GM12878 (cell line): ENCODE results near the gene LSM3. TPM values are rescaled to one million over a fixed set of nuclear protein-coding genes. Genes with fewer than 3 reads are reported as not detected.

ENCODE experiments used
- ATAC-seq: fragments of 200-7000 bp; cut with Tn5 transposase; 3 replicates; pipeline ENCODE4 v1.9.1; 2020; ENCODE audit warnings: mild to moderate bottlenecking, moderate library complexity
- BruUV-seq: library from RNA; stranded (reverse); fragments of 400-500 nt; replicated peaks from 2 replicates; lab custom pipeline; 2021; lab: Mats Ljungman, UMichigan
- CTCF ChIA-PET: fragments of 300-600 bp; sonication (Branson Sonifier 250); formaldehyde crosslinking; extraction: SDS; loops from one replicate; lab custom pipeline; 2021; ENCODE audit warnings: inconsistent platforms; lab: Yijun Ruan, JAX
- POLR2A ChIA-PET: fragments of 350-600 bp; formaldehyde crosslinking; extraction: SDS; loops from one replicate; lab custom pipeline; 2021; ENCODE audit warnings: inconsistent platforms; lab: Charles Lee
- RAD21 ChIA-PET: fragments of 300-600 bp; sonication (Branson Sonifier 250); formaldehyde crosslinking; loops from one replicate; lab custom pipeline; 2023; ENCODE audit warnings: antibody characterized with exemption; ENCODE audit not compliant: unreplicated experiment; lab: Charles Lee
- SMC1A ChIA-PET: fragments of 300-600 bp; sonication (Branson Sonifier 250); formaldehyde crosslinking; loops from one replicate; lab custom pipeline; 2023; ENCODE audit not compliant: unreplicated experiment, uncharacterized antibody; lab: Charles Lee
- DNase-seq: peaks from one replicate; pipeline ENCODE4 v3.0.0-alpha.2; 2011; ENCODE audit warnings: low read depth, low spot score
- FAIRE-seq: peaks from 3 replicates; lab custom pipeline; 2011; peaks lifted over from hg19 to GRCh38; lab: Jason Lieb, UNC
- H2AFZ ChIP-seq: 2 replicates; pipeline ENCODE4 v1.6.0; 2011; ENCODE audit warnings: low read depth, low read length, control low read depth; ENCODE audit not compliant: control insufficient read depth
- H3K27ac ChIP-seq: 2 replicates; pipeline ENCODE4 v1.5.1; 2011; ENCODE audit warnings: control low read depth; ENCODE audit not compliant: control insufficient read depth, insufficient read depth
- H3K27me3 ChIP-seq, 2 experiments: replicated peaks in 1 of 2; 2 replicates each; pipeline versions ENCODE4 v1.6.0 to v1.6.1; 2011; ENCODE audit warnings: low read length in 1 of 2; ENCODE audit not compliant: control insufficient read depth in 2 of 2, insufficient read depth in 2 of 2
- H3K36me3 ChIP-seq, 2 experiments: 2 replicates each; pipeline ENCODE4 v1.5.1; 2011; ENCODE audit warnings: low read length in 1 of 2; ENCODE audit not compliant: control insufficient read depth in 2 of 2, insufficient read depth in 2 of 2
- H3K4me1 ChIP-seq: 2 replicates; pipeline ENCODE4 v1.6.1; 2011; ENCODE audit warnings: mild to moderate bottlenecking, low read length, moderate library complexity, mixed read lengths; ENCODE audit not compliant: control insufficient read depth, insufficient read depth
- H3K4me2 ChIP-seq: 2 replicates; pipeline ENCODE4 v1.6.0; 2011; ENCODE audit warnings: control low read depth; ENCODE audit not compliant: control insufficient read depth, insufficient read depth
- H3K4me3 ChIP-seq: fragments of 200-600 bp; sonication (generic); 2 replicates; pipeline ENCODE4 v1.5.1; 2016
- H3K79me2 ChIP-seq: 2 replicates; pipeline ENCODE4 v1.6.0; 2011; ENCODE audit warnings: low read length; ENCODE audit not compliant: control insufficient read depth, insufficient read depth
- H3K9ac ChIP-seq: 2 replicates; pipeline ENCODE4 v1.8.0; 2011; ENCODE audit warnings: low read length, control low read depth, mixed read lengths; ENCODE audit not compliant: control insufficient read depth, insufficient read depth
- H3K9me3 ChIP-seq: replicated peaks from 3 replicates; pipeline ENCODE4 v1.5.1; 2011; ENCODE audit warnings: mild to moderate bottlenecking, low read length; ENCODE audit not compliant: control insufficient read depth, insufficient read depth
- H4K20me1 ChIP-seq: 2 replicates; pipeline ENCODE4 v1.6.0; 2011; ENCODE audit not compliant: control insufficient read depth, insufficient read depth
- BMI1 ChIP-seq: fragments of 450-650 bp; IDR thresholded peaks from 2 replicates; pipeline ENCODE4 v1.6.1; 2016; ENCODE audit warnings: mild to moderate bottlenecking, moderate library complexity, borderline replicate concordance
- CTCF ChIP-seq, 3 experiments: IDR thresholded peaks in 2 of 3; conservative IDR thresholded peaks in 1 of 3; 2 replicates each; pipeline ENCODE4 v1.5.1; 2011; ENCODE audit warnings: low read depth in 3 of 3, low read length in 3 of 3, mild to moderate bottlenecking in 3 of 3, control low read depth in 2 of 3, moderate library complexity in 2 of 3, inconsistent platforms in 1 of 3, mixed read lengths in 1 of 3; ENCODE audit not compliant: control insufficient read depth in 2 of 3, insufficient read depth in 1 of 3; ENCODE audit errors: extremely low read depth in 1 of 3
- EP300 ChIP-seq, 2 experiments: fragments of 150-350 bp in 1 of 2; IDR thresholded peaks; 2 replicates each; pipeline ENCODE4 v1.6.1; 2011 to 2012; ENCODE audit warnings: low read depth in 2 of 2, low read length in 2 of 2, borderline replicate concordance in 1 of 2, improper control_type of control experiment in 1 of 2, inconsistent platforms in 1 of 2; ENCODE audit not compliant: control insufficient read depth in 1 of 2
- ETV6 ChIP-seq, 2 experiments: fragments of 450-650 bp in 1 of 2; IDR thresholded peaks in 1 of 2; conservative IDR thresholded peaks in 1 of 2; 2 replicates each; pipeline ENCODE4 v1.6.1; 2014; ENCODE audit warnings: antibody characterized with exemption in 1 of 2, borderline replicate concordance in 1 of 2, low read depth in 1 of 2, mild to moderate bottlenecking in 1 of 2, moderate library complexity in 1 of 2
- HDAC2 ChIP-seq: fragments of 200-600 bp; sonication (generic); IDR thresholded peaks from 2 replicates; pipeline ENCODE4 v1.6.1; 2017
- NBN ChIP-seq: fragments of 450-650 bp; IDR thresholded peaks from 2 replicates; pipeline ENCODE4 v1.6.1; 2016
- NFYA ChIP-seq: IDR thresholded peaks from 2 replicates; pipeline ENCODE4 v1.6.1; 2011; ENCODE audit warnings: low read depth, mild to moderate bottlenecking, low read length, improper control_type of control experiment, borderline replicate concordance
- PML ChIP-seq: IDR thresholded peaks from 2 replicates; pipeline ENCODE4 v1.6.1; 2012; ENCODE audit warnings: low read length, inconsistent platforms
- RUNX3 ChIP-seq: IDR thresholded peaks from 2 replicates; pipeline ENCODE4 v1.6.1; 2012; ENCODE audit warnings: low read length, inconsistent platforms
- SPI1 ChIP-seq: IDR thresholded peaks from 2 replicates; pipeline ENCODE4 v1.6.1; 2011; ENCODE audit warnings: low read depth, mild to moderate bottlenecking, low read length, moderate library complexity, borderline replicate concordance; ENCODE audit not compliant: insufficient read depth
- TCF12 ChIP-seq: IDR thresholded peaks from 2 replicates; pipeline ENCODE4 v1.6.1; 2011; ENCODE audit warnings: low read depth, mild to moderate bottlenecking, low read length
- TCF3 ChIP-seq: IDR thresholded peaks from 2 replicates; pipeline ENCODE4 v1.6.1; 2012; ENCODE audit warnings: low read depth, mild to moderate bottlenecking, low read length, borderline replicate concordance; ENCODE audit not compliant: insufficient read depth
- ZBED1 ChIP-seq: IDR thresholded peaks from 2 replicates; pipeline ENCODE4 v1.6.1; 2016; ENCODE audit warnings: borderline replicate concordance
- ZBTB33 ChIP-seq: fragments of 450-650 bp; IDR thresholded peaks from 2 replicates; pipeline ENCODE4 v1.6.1; 2017; ENCODE audit warnings: mild to moderate bottlenecking
- ZNF687 ChIP-seq: fragments of 450-650 bp; IDR thresholded peaks from 2 replicates; pipeline ENCODE4 v1.6.1; 2017; ENCODE audit warnings: mild to moderate bottlenecking, moderate library complexity
- WGBS: methylation state at CpG from one replicate; pipeline ENCODE4 v1.1.6; 2016; ENCODE audit warnings: low lambda C conversion rate; ENCODE audit not compliant: insufficient replicate concordance, insufficient coverage; ENCODE audit errors: missing lambda C conversion rate; 5-methylcytosine and 5-hydroxymethylcytosine counted together
- in situ Hi-C: fragments of 300-500 bp; cut with MboI; formaldehyde crosslinking; loops from 9 replicates; pipeline ENCODE4 v1.14.3; 2018; ENCODE audit warnings: mixed read lengths
- intact Hi-C: fragments of 100-400 bp; cut with micrococcal nuclease; formaldehyde crosslinking; loops from one replicate; pipeline ENCODE4 v1.14.2; 2022; ENCODE audit not compliant: unreplicated experiment
- polyA plus RNA-seq, 11 experiments: library from polyadenylated mRNA; depleted of rRNA in 4 of 11; unstranded in 6 of 11; stranded (reverse) in 5 of 11; fragments of >200 nt; fragmentation: Nextera tagmentation in 4 of 11; fragmentation: Illumina TruSeq in 1 of 11; extraction: Ambion mirVana in 4 of 11; extraction: Trizol in 1 of 11; gene quantifications; 1 replicate in 1 of 11; 2 replicates in 10 of 11; pipeline versions ENCODE4 v1.2.1 to v1.2.3, GENCODE V29; 2011 to 2016; ENCODE audit warnings: inconsistent platforms in 2 of 11, missing spikeins in 2 of 11, low read depth in 1 of 11
- total RNA-seq, 4 experiments: library from RNA; depleted of rRNA in 3 of 4; stranded (reverse); fragments of >200 nt in 3 of 4; fragmentation: Illumina TruSeq in 1 of 4; extraction: Trizol in 1 of 4; gene quantifications; 2 replicates each; pipeline versions ENCODE4 v1.2.1 to v1.2.3, GENCODE V29; 2013 to 2021

Gene LSM3
- total and polyA plus RNA-seq, 10 of the 15 experiments (the other 5 are each of a cell fraction or from before 2014, with no cell fraction given): 15.5 to 111 (median 29.1) TPM

- Histone ChIP-seq H3K9ac (no peak overlapping the region), H3K4me1 (peaks cover 10% of the 10 kb centered on the region), H2AFZ (no peak overlapping the region), H3K27me3 (no peaks in the 10 kb centered on the region), H3K27ac (no peak overlapping the region), H3K9me3 (peaks cover 3% of the 10 kb centered on the region), H3K36me3 (no peaks in the 10 kb centered on the region), H3K4me2 (peak overlapping the region; percentile 26; the same call in 1 of the 2 replicates), H4K20me1 (no peaks in the 10 kb centered on the region), H3K79me2 (no peaks in the 10 kb centered on the region), H3K4me3 (0 out of 2 replicates have a peak overlapping the region, but pooled peaks have one; percentile 2)
- no TSS peak for BruUV-seq
- POLR2A ChIA-PET: interaction anchor here (0.6 kb wide), 1 partner anchor 13 kb away, joined by 3 read pairs; no protein-coding TSS in a partner anchor
- peak; percentile 75 for ATAC-seq
- FAIRE-seq: peak; percentile 38
- SMC1A ChIA-PET: interaction anchor here (1.2 to 1.3 kb wide), 2 partner anchors 20 to 39 kb away, joined by 3 to 6 read pairs; no protein-coding TSS in a partner anchor
- no peak for TF ChIP-seq PML
- no peak for TF ChIP-seq ZNF687
- no peak for TF ChIP-seq NBN
- no peak for TF ChIP-seq CTCF (IDR thresholded peaks at IDR 0.05 in 2 of 3, conservative IDR thresholded peaks at IDR 0.05 in 1 of 3; ENCODE audit: control insufficient read depth in 2 of 3, extremely low read depth in 1 of 3, insufficient read depth in 1 of 3, low read depth in 3 of 3, low read length in 3 of 3)
- TF ChIP-seq NFYA: no peak
- peak; percentile 35; the same call in 1 of the 2 replicates for TF ChIP-seq RUNX3
- no peak for TF ChIP-seq TCF12
- TF ChIP-seq SPI1: peak; percentile 76; the same call in 1 of the 2 replicates
- no peak for TF ChIP-seq ZBTB33
- TF ChIP-seq EP300 (IDR thresholded peaks at IDR 0.05; ENCODE audit: borderline replicate concordance in 1 of 2, control insufficient read depth in 1 of 2, low read depth in 2 of 2, low read length in 2 of 2): no peak
- TF ChIP-seq BMI1: no peak
- no peak for TF ChIP-seq ETV6 (conservative IDR thresholded peaks at IDR 0.05 in 1 of 2, IDR thresholded peaks at IDR 0.05 in 1 of 2; ENCODE audit: borderline replicate concordance in 1 of 2, low read depth in 1 of 2)
- no peak for TF ChIP-seq HDAC2
- TF ChIP-seq ZBED1: no peak
- 0 out of 2 replicates have a peak, but pooled peaks have one; percentile 20 for TF ChIP-seq TCF3
- in situ Hi-C loops: no loop called here
- CTCF ChIA-PET: interaction anchor here (0.8 to 1.9 kb wide), 3 partner anchors 11 to 246 kb away, joined by 3 to 8 read pairs (median 4); no protein-coding TSS in a partner anchor
- DNase-seq: peak; percentile 17
- 3% methylated on average over 3 of the region's 3 CpGs for WGBS
- intact Hi-C loops: no loop called here
- RAD21 ChIA-PET: interaction anchor here (2.5 kb wide), 1 partner anchor 19 kb away, joined by 5 read pairs; no protein-coding TSS in a partner anchor
These were observed 44.4 kb downstream of the LSM3 start for GRCh38 chr3:14222900-14223594.
